PFSK-1 (cell line): ENCODE data around the gene MN1.

Experiments
- REST ChIP-seq, 2 experiments: IDR thresholded peaks; 2 replicates each; pipeline versions ENCODE4 v1.6.1 to v1.8.0; 2011 to 2012; ENCODE audit warnings: low read depth in 2 of 2, low read length in 2 of 2, control low read depth in 1 of 2, inconsistent platforms in 1 of 2, mild to moderate bottlenecking in 1 of 2, moderate library complexity in 1 of 2; ENCODE audit not compliant: insufficient read depth in 1 of 2
- SIN3A ChIP-seq: IDR thresholded peaks from 2 replicates; pipeline ENCODE4 v1.6.1; 2012; ENCODE audit warnings: mild to moderate bottlenecking, low read length, moderate library complexity, borderline replicate concordance; ENCODE audit not compliant: insufficient read depth

DNA sequence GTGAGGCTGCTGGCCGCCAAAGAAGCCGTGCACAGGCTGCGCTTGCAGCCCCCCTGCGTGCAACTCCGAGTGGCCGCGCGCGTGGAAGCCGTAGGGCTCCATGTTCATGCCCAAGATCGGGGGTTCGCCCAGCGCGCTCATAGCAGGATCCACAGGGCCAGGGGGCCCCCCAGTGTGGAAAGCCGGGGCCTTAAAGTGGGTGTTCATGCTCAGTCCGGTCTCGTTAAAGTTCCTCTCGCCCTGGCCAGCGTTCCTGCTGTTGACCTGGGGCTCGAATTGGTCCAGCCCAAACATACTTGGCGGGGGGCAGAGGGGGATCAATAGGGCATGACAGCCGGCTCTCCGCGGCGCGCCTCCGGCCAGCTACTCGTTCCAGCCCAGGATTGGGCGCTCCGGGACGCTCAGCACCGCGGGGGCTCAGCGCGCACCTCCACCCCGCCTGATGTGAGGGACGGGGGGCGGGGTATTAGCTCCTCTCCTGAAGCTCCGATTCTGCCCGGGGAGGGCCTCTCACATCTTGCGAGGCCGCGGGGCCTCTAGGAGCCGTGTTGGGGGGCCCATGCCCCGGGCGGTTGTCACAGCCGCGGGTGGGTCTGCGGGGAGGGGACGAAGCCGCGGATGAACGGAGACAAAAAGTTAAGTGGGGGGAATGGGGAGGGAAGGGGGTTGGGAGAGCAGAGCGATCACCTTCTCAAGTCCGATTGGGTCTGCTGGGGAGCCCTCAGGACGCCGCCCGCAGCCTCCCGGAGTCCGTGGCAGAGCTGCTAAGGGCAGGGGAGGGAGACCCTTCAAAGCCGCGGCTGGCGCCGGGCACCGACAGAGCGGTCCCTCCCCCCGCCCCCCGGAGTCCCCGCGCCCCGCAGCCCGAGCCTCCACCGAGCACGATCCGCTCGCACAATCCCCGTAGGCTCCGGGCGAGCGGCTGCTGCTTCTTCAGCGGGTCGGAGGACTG lies 1.0 kb downstream of the MN1 start:
- no peak for TF ChIP-seq REST (IDR thresholded peaks at IDR 0.05; ENCODE audit: insufficient read depth in 1 of 2, low read depth in 2 of 2, low read length in 2 of 2)
- no peak for TF ChIP-seq SIN3A
